Calu3 (cell line): Measurements from ENCODE around the gene RANBP6. TPM values are rescaled to one million over a fixed set of nuclear protein-coding genes. Genes with fewer than 3 reads are reported as not detected.
"Not testable (repeated sequence)": the region's sequence is repeated elsewhere in the genome, so short reads cannot be mapped to it uniquely, and the experiment has no call there.

ENCODE experiments used
- BruUV-seq: library from RNA; stranded (reverse); fragments of 400-500 nt; replicated peaks from 2 replicates; lab custom pipeline; 2021; lab: Mats Ljungman, UMichigan
- CTCF ChIA-PET: fragments of 300-600 bp; sonication (Branson Sonifier 250); formaldehyde crosslinking; loops from one replicate; lab custom pipeline; 2022; ENCODE audit warnings: antibody characterized with exemption; lab: Charles Lee
- DNase-seq: peaks from one replicate; pipeline ENCODE4 v3.0.0; 2022
- H3K27ac Mint-ChIP-seq: one replicate; pipeline ENCODE4 v1.8.0; 2022; ENCODE audit warnings: mixed read lengths; ENCODE audit not compliant: unreplicated experiment
- H3K27me3 Mint-ChIP-seq: one replicate; pipeline ENCODE4 v1.8.0; 2022; ENCODE audit warnings: mixed read lengths; ENCODE audit not compliant: unreplicated experiment
- H3K36me3 Mint-ChIP-seq: one replicate; pipeline ENCODE4 v1.8.0; 2022; ENCODE audit warnings: mild to moderate bottlenecking, moderate library complexity, mixed read lengths; ENCODE audit not compliant: insufficient read depth, unreplicated experiment
- H3K4me1 Mint-ChIP-seq: one replicate; pipeline ENCODE4 v1.8.0; 2022; ENCODE audit warnings: mild to moderate bottlenecking, low read depth, mixed read lengths; ENCODE audit not compliant: unreplicated experiment
- H3K4me3 Mint-ChIP-seq: one replicate; pipeline ENCODE4 v1.8.0; 2022; ENCODE audit warnings: mild to moderate bottlenecking, low read depth, moderate library complexity, mixed read lengths; ENCODE audit not compliant: unreplicated experiment
- H3K9me3 Mint-ChIP-seq: one replicate; pipeline ENCODE4 v1.8.0; 2022; ENCODE audit warnings: low read depth, mixed read lengths; ENCODE audit not compliant: unreplicated experiment
- CTCF ChIP-seq: fragments of 200-600 bp; IDR thresholded peaks from one replicate; pipeline ENCODE4 v1.8.0; 2022; ENCODE audit warnings: antibody characterized with exemption; ENCODE audit not compliant: unreplicated experiment
- intact Hi-C: fragments of 100-400 bp; cut with micrococcal nuclease; formaldehyde crosslinking; loops from one replicate; pipeline ENCODE4 v1.10.0; 2022; ENCODE audit not compliant: unreplicated experiment
- total RNA-seq: library from RNA; stranded (reverse); gene quantifications from 2 replicates; pipeline ENCODE4 v1.2.3, GENCODE V29; 2022

Gene RANBP6
- total RNA-seq, 1 experiment from 2014 or later: 16.1 TPM

GRCh38 chr9:6036391-6036790 lies 21.0 kb upstream of the RANBP6 start:
- H3K4me3 Mint-ChIP-seq: no peak overlapping the region
- no peak for DNase-seq
- no peaks in the 10 kb centered on the region for H3K9me3 Mint-ChIP-seq
- no peaks in the 10 kb centered on the region for H3K27me3 Mint-ChIP-seq
- CTCF ChIA-PET: no interaction called here
- no peak overlapping the region for H3K27ac Mint-ChIP-seq
- intact Hi-C loops: no loop called here
- H3K4me1 Mint-ChIP-seq: no peaks in the 10 kb centered on the region
- BruUV-seq: no TSS peak
- no peak for TF ChIP-seq CTCF
- no peaks in the 10 kb centered on the region for H3K36me3 Mint-ChIP-seq

GRCh38 chr9:6034954-6035353 lies 19.5 kb upstream of the RANBP6 start:
- CTCF ChIA-PET: no interaction called here
- no peak for DNase-seq
- no peaks in the 10 kb centered on the region for H3K27me3 Mint-ChIP-seq
- no peaks in the 10 kb centered on the region for H3K9me3 Mint-ChIP-seq
- intact Hi-C loops: no loop called here
- H3K4me3 Mint-ChIP-seq: no peak overlapping the region
- H3K27ac Mint-ChIP-seq: no peak overlapping the region
- no peak for TF ChIP-seq CTCF
- BruUV-seq: no TSS peak
- no peaks in the 10 kb centered on the region for H3K4me1 Mint-ChIP-seq
- no peaks in the 10 kb centered on the region for H3K36me3 Mint-ChIP-seq

GRCh38 chr9:6029604-6030274 lies 14.3 kb upstream of the RANBP6 start:
- CTCF ChIA-PET: no interaction called here
- Mint-ChIP-seq H3K27ac (no peak overlapping the region), H3K9me3 (no peaks in the 10 kb centered on the region), H3K4me1 (no peaks in the 10 kb centered on the region), H3K27me3 (no peaks in the 10 kb centered on the region), H3K4me3 (no peak overlapping the region), H3K36me3 (no peaks in the 10 kb centered on the region)
- intact Hi-C loops: no loop called here
- no TSS peak for BruUV-seq
- DNase-seq: no peak
- no peak for TF ChIP-seq CTCF

- Mint-ChIP-seq H3K36me3 (no peaks in the 10 kb centered on the region), H3K4me1 (no peaks in the 10 kb centered on the region), H3K9me3 (no peaks in the 10 kb centered on the region), H3K4me3 (peak overlapping the region; percentile 47), H3K27me3 (no peaks in the 10 kb centered on the region), H3K27ac (no peak overlapping the region)
- peak; percentile 14 for DNase-seq
- BruUV-seq: no TSS peak
- CTCF ChIA-PET: interaction anchor here (1.0 to 1.5 kb wide), 2 partner anchors 10 to 15 kb away, joined by 3 to 5 read pairs; a partner anchor contains a TSS
- intact Hi-C loops: no loop called here
- TF ChIP-seq CTCF: peak; percentile 60
These were observed 8.7 kb upstream of the RANBP6 start for GRCh38 chr9:6024035-6024554.

GRCh38 chr9:6016975-6017374 lies 1.6 kb upstream of the RANBP6 start:
- H3K9me3 Mint-ChIP-seq, BruUV-seq, H3K27ac Mint-ChIP-seq, DNase-seq, H3K27me3 Mint-ChIP-seq, intact Hi-C loops, H3K4me3 Mint-ChIP-seq: not testable (repeated sequence)
- peaks cover 24% of the 10 kb centered on the region for H3K36me3 Mint-ChIP-seq
- H3K4me1 Mint-ChIP-seq: peaks cover 11% of the 10 kb centered on the region
- CTCF ChIA-PET: interaction anchor here (0.9 kb wide), 1 partner anchor 11 kb away, joined by 3 read pairs; no protein-coding TSS in a partner anchor
